ENCODE data around the gene FN3KRP. TPM values are rescaled to one million over a fixed set of nuclear protein-coding genes. Genes with fewer than 3 reads are reported as not detected.

FN3KRP gene
- 10 to 100 TPM in 2 of 4 donors, 1 to 10 TPM in 2; 6.4 to 18.8 (median 12.3) TPM for total RNA-seq

- peak; percentile 75 for DNase-seq (ENCODE audit: low spot score)
Measured at GRCh38 chr17:82716203-82717010, at the start of gene FN3KRP. TSS of gene FN3KRP (plus strand) at chr17:82716706. CDS start at chr17:82716756, 50 bp downstream.

GRCh38 chr17:82666931-82667667 is 49.4 kb upstream of the FN3KRP start:
- no peak for TF ChIP-seq CTCF (IDR thresholded peaks at IDR 0.05)
- DNase-seq (ENCODE audit: low spot score) (no peak), ATAC-seq (ENCODE audit: low FRiP score) (no peak)

More at GRCh38 chr17:82716203-82717010, at the start of gene FN3KRP:
- peak; percentile 94 for ATAC-seq (ENCODE audit: low FRiP score)
- TF ChIP-seq CTCF (IDR thresholded peaks at IDR 0.05): no peak

- ATAC-seq (ENCODE audit: low FRiP score) (no peak), DNase-seq (ENCODE audit: low spot score) (no peak)
- no peak for TF ChIP-seq CTCF (IDR thresholded peaks at IDR 0.05)
Measured at GRCh38 chr17:82667668-82668000, 48.9 kb upstream of the FN3KRP start.

GRCh38 chr17:82668024-82668630 is 48.4 kb upstream of the FN3KRP start:
- no peak for ATAC-seq (ENCODE audit: low FRiP score)
- no peak for TF ChIP-seq CTCF (IDR thresholded peaks at IDR 0.05)
- no peak for DNase-seq (ENCODE audit: low spot score)

GRCh38 chr17:82668631-82669099 is 47.8 kb upstream of the FN3KRP start:
- DNase-seq (ENCODE audit: low spot score) (no peak), ATAC-seq (ENCODE audit: low FRiP score) (peak; percentile 73)
- no peak for TF ChIP-seq CTCF (IDR thresholded peaks at IDR 0.05)

GRCh38 chr17:82670661-82671450 is 45.6 kb upstream of the FN3KRP start:
- no peak for DNase-seq (ENCODE audit: low spot score)
- no peak for TF ChIP-seq CTCF (IDR thresholded peaks at IDR 0.05)
- ATAC-seq (ENCODE audit: low FRiP score): no peak

All from omental fat pad (tissue), 4 donors.